HepG2 (cell line): ENCODE measurements around the gene CAMK2D. TPM values are rescaled to one million over a fixed set of nuclear protein-coding genes. Genes with fewer than 3 reads are reported as not detected.

Experiments used
- FOXK2 ChIP-seq: fragments of 450-650 bp; IDR thresholded peaks from 2 replicates; pipeline ENCODE4 v1.6.1; 2016
- HMGXB4 ChIP-seq, 2 experiments: sonication (generic) in 1 of 2; formaldehyde crosslinking in 1 of 2; IDR thresholded peaks; 2 replicates each; pipeline versions ENCODE4 v1.4.0 to v1.6.1; 2018 to 2020; ENCODE audit warnings: missing genetic modification reagents in 2 of 2, borderline replicate concordance in 1 of 2, low read depth in 1 of 2, mild to moderate bottlenecking in 1 of 2, missing biosample characterization in 1 of 2
- IKZF4 ChIP-seq: sonication (generic); formaldehyde crosslinking; IDR thresholded peaks from 2 replicates; pipeline ENCODE4 v1.5.1; 2020; ENCODE audit warnings: borderline replicate concordance, mild to moderate bottlenecking, low read depth, missing genetic modification reagents; ENCODE audit errors: not compliant biosample characterization
- MED13 ChIP-seq: sonication (generic); formaldehyde crosslinking; IDR thresholded peaks from 2 replicates; pipeline ENCODE4 v1.5.0; 2020; ENCODE audit warnings: missing genetic modification reagents
- NFIB ChIP-seq: sonication (generic); formaldehyde crosslinking; IDR thresholded peaks from 2 replicates; pipeline ENCODE4 v1.9.0; 2021; ENCODE audit warnings: missing genetic modification reagents, mild to moderate bottlenecking, borderline replicate concordance
- PRDM4 ChIP-seq: sonication (generic); formaldehyde crosslinking; IDR thresholded peaks from 2 replicates; pipeline ENCODE4 v1.9.0; 2021; ENCODE audit warnings: missing genetic modification reagents, borderline replicate concordance
- SSRP1 ChIP-seq: IDR thresholded peaks from 2 replicates; pipeline ENCODE4 v1.6.1; 2016; ENCODE audit warnings: control low read depth
- ZMAT5 ChIP-seq: sonication (generic); formaldehyde crosslinking; IDR thresholded peaks from 2 replicates; pipeline ENCODE4 v1.5.0; 2020; ENCODE audit warnings: mild to moderate bottlenecking, low read depth, missing genetic modification reagents, borderline replicate concordance
- ZNF138 ChIP-seq: sonication (generic); formaldehyde crosslinking; IDR thresholded peaks from 2 replicates; pipeline ENCODE4 v1.5.0; 2020; ENCODE audit warnings: mild to moderate bottlenecking, low read depth, missing genetic modification reagents
- ZNF24 ChIP-seq: fragments of 450-650 bp; IDR thresholded peaks from 2 replicates; pipeline ENCODE4 v1.6.1; 2017; ENCODE audit warnings: antibody characterized with exemption, mild to moderate bottlenecking
- ZNF335 ChIP-seq: sonication (generic); formaldehyde crosslinking; IDR thresholded peaks from 2 replicates; pipeline ENCODE4 v1.4.0; 2020; ENCODE audit warnings: missing genetic modification reagents
- ZNF33B ChIP-seq: sonication (generic); formaldehyde crosslinking; IDR thresholded peaks from 2 replicates; pipeline ENCODE4 v1.5.1; 2020; ENCODE audit warnings: mild to moderate bottlenecking, missing genetic modification reagents
- ZNF354B ChIP-seq: sonication (generic); formaldehyde crosslinking; IDR thresholded peaks from 2 replicates; pipeline ENCODE4 v1.8.0; 2022; ENCODE audit warnings: mild to moderate bottlenecking, missing genetic modification reagents
- ZNF572 ChIP-seq: sonication (generic); formaldehyde crosslinking; IDR thresholded peaks from 2 replicates; pipeline ENCODE4 v1.5.1; 2020; ENCODE audit warnings: mild to moderate bottlenecking, missing genetic modification reagents
- ZNF646 ChIP-seq: sonication (generic); formaldehyde crosslinking; IDR thresholded peaks from 2 replicates; pipeline ENCODE4 v1.9.0; 2021; ENCODE audit warnings: mild to moderate bottlenecking, missing genetic modification reagents
- ZNF674 ChIP-seq: sonication (generic); formaldehyde crosslinking; IDR thresholded peaks from 2 replicates; pipeline ENCODE4 v1.5.0; 2020; ENCODE audit warnings: low read depth, mild to moderate bottlenecking, missing genetic modification reagents
- ZNF777 ChIP-seq: sonication (generic); formaldehyde crosslinking; IDR thresholded peaks from 2 replicates; pipeline ENCODE4 v1.4.0; 2020; ENCODE audit warnings: missing genetic modification reagents
- polyA plus RNA-seq, 8 experiments: library from polyadenylated mRNA; depleted of rRNA in 3 of 8; stranded (reverse) in 7 of 8; unstranded in 1 of 8; fragments of >200 nt; fragmentation: Illumina TruSeq in 4 of 8; extraction: Trizol in 4 of 8; gene quantifications; 2 replicates each; pipeline versions ENCODE4 v1.2.1 to v1.2.3, GENCODE V29; 2011 to 2016; ENCODE audit warnings: low read depth in 4 of 8, missing spikeins in 1 of 8, mixed read lengths in 1 of 8; ENCODE audit not compliant: insufficient read depth in 1 of 8
- total RNA-seq, 5 experiments: library from RNA; depleted of rRNA; stranded (reverse); fragments of >200 nt; fragmentation: Illumina TruSeq; extraction: Trizol; gene quantifications; 2 replicates each; pipeline ENCODE4 v1.2.3, GENCODE V29; 2016; ENCODE audit warnings: low read depth in 1 of 5

CAMK2D gene
- total and polyA plus RNA-seq, 2 of the 13 experiments (the other 11 are each of a cell fraction or from before 2014, with no cell fraction given), result 18.0 to 65.4 TPM

- peak; percentile 95 to 96 for TF ChIP-seq HMGXB4 (CRISPR knock-in tag; IDR thresholded peaks at IDR 0.05; ENCODE audit: borderline replicate concordance in 1 of 2, low read depth in 1 of 2)
- TF ChIP-seq PRDM4 (CRISPR knock-in tag), result no peak
- TF ChIP-seq ZNF24, result no peak
- TF ChIP-seq MED13 (CRISPR knock-in tag), result peak; percentile 43
- 0 out of 2 replicates have a peak, but pooled peaks have one; percentile 42 for TF ChIP-seq ZNF138 (CRISPR knock-in tag)
- TF ChIP-seq ZNF33B (CRISPR knock-in tag), result peak; percentile 47; the same call in 1 of the 2 replicates
- TF ChIP-seq IKZF4 (CRISPR knock-in tag), result no peak
- TF ChIP-seq ZMAT5, result no peak
- TF ChIP-seq ZNF335, result no peak
- peak; percentile 41; the same call in 1 of the 2 replicates for TF ChIP-seq SSRP1 (CRISPR knock-in tag)
- TF ChIP-seq ZNF674 (CRISPR knock-in tag), result peak; percentile 42; the same call in 1 of the 2 replicates
- TF ChIP-seq FOXK2, result no peak
- TF ChIP-seq NFIB (CRISPR knock-in tag), result no peak
- 0 out of 2 replicates have a peak, but pooled peaks have one; percentile 46 for TF ChIP-seq ZNF572 (CRISPR knock-in tag)
- peak; percentile 16; the same call in 1 of the 2 replicates for TF ChIP-seq ZNF354B (CRISPR knock-in tag)
- TF ChIP-seq ZNF646 (CRISPR knock-in tag), result no peak
- peak; percentile 20; the same call in 1 of the 2 replicates for TF ChIP-seq ZNF777 (CRISPR knock-in tag)
Measured at GRCh38 chr4:113761620-113762185, at the start of gene CAMK2D (continued).
